DOHH2 (cell line): Measurements from ENCODE around the gene LTBR.

Source experiments
- EZH2phosphoT487 ChIP-seq: fragments of 200-600 bp; sonication (generic); IDR thresholded peaks from 2 replicates; pipeline ENCODE4 v1.6.1; 2017; ENCODE audit warnings: borderline replicate concordance, mild to moderate bottlenecking, antibody characterized with exemption, low read length, moderate library complexity, mixed read lengths
- TF ChIP-seq, protein P1 (sequence below): fragments of 200-600 bp; sonication (generic); IDR thresholded peaks from one replicate; pipeline ENCODE4 v1.5.1; 2014; ENCODE audit warnings: antibody characterized with exemption, mild to moderate bottlenecking, low read depth, low read length; ENCODE audit not compliant: poor library complexity, severe bottlenecking

GRCh38 chr12:6367969-6368892 lies 15.7 kb upstream of the LTBR start:
- TF ChIP-seq, protein P1, sequence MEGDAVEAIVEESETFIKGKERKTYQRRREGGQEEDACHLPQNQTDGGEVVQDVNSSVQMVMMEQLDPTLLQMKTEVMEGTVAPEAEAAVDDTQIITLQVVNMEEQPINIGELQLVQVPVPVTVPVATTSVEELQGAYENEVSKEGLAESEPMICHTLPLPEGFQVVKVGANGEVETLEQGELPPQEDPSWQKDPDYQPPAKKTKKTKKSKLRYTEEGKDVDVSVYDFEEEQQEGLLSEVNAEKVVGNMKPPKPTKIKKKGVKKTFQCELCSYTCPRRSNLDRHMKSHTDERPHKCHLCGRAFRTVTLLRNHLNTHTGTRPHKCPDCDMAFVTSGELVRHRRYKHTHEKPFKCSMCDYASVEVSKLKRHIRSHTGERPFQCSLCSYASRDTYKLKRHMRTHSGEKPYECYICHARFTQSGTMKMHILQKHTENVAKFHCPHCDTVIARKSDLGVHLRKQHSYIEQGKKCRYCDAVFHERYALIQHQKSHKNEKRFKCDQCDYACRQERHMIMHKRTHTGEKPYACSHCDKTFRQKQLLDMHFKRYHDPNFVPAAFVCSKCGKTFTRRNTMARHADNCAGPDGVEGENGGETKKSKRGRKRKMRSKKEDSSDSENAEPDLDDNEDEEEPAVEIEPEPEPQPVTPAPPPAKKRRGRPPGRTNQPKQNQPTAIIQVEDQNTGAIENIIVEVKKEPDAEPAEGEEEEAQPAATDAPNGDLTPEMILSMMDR, result no peak
- TF ChIP-seq EZH2phosphoT487, result no peak
